Right lobe of liver (tissue), 4 donors: Measurements from ENCODE around the gene SBSN.

ENCODE experiments used
- POLR2A ChIP-seq: fragments of 450-650 bp; IDR thresholded peaks from one replicate; pipeline ENCODE4 v1.6.1; 2017; ENCODE audit warnings: antibody characterized with exemption, mild to moderate bottlenecking
- TF ChIP-seq, protein P1 (sequence below), 4 donors: fragments of 200-600 bp in 3 of 4; fragments of 450-650 bp in 1 of 4; IDR thresholded peaks; one replicate each; pipeline versions ENCODE4 v1.5.1 to v1.8.0; 2016 to 2022; ENCODE audit warnings: antibody characterized with exemption in 4 of 4, mild to moderate bottlenecking in 2 of 4
- donor health status: DM: no; HTN: no; CAD: no.
- donor health status: DM: no; HTN: no; CAD: no.
- donor health status: DM: no; HTN: yes; CAD: no.

GRCh38 chr19:35540356-35540927, 12.3 kb upstream of the SBSN start:
- TF ChIP-seq, protein P1, sequence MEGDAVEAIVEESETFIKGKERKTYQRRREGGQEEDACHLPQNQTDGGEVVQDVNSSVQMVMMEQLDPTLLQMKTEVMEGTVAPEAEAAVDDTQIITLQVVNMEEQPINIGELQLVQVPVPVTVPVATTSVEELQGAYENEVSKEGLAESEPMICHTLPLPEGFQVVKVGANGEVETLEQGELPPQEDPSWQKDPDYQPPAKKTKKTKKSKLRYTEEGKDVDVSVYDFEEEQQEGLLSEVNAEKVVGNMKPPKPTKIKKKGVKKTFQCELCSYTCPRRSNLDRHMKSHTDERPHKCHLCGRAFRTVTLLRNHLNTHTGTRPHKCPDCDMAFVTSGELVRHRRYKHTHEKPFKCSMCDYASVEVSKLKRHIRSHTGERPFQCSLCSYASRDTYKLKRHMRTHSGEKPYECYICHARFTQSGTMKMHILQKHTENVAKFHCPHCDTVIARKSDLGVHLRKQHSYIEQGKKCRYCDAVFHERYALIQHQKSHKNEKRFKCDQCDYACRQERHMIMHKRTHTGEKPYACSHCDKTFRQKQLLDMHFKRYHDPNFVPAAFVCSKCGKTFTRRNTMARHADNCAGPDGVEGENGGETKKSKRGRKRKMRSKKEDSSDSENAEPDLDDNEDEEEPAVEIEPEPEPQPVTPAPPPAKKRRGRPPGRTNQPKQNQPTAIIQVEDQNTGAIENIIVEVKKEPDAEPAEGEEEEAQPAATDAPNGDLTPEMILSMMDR (IDR thresholded peaks at IDR 0.05): no peak
- TF ChIP-seq POLR2A: no peak
